HG02973 (cell line): ENCODE data around the gene MOSMO.
"Not testable (repeated sequence)": the region's sequence is repeated elsewhere in the genome, so short reads cannot be mapped to it uniquely, and the experiment has no call there.

Experiments used
- ATAC-seq: cut with Tn5 transposase; IDR thresholded peaks from one replicate; pipeline ENCODE4 v1.9.1; 2021; ENCODE audit warnings: moderate library complexity; ENCODE audit not compliant: unreplicated experiment

The MOSMO gene

GRCh38 chr16:22043882-22044281 is 36.0 kb downstream of the MOSMO start:
- not testable (repeated sequence) for ATAC-seq

- not testable (repeated sequence) for ATAC-seq
Observed at GRCh38 chr16:22045888-22046287, 38.0 kb downstream of the MOSMO start.

GRCh38 chr16:22050963-22051362 is 43.1 kb downstream of the MOSMO start:
- no peak for ATAC-seq

GRCh38 chr16:22052980-22053379 is 45.1 kb downstream of the MOSMO start:
- ATAC-seq = no peak

- no peak for ATAC-seq
Observed at GRCh38 chr16:22053921-22054341, 46.0 kb downstream of the MOSMO start.

- no peak for ATAC-seq
Observed at GRCh38 chr16:22054847-22055590, 47.1 kb downstream of the MOSMO start.

GRCh38 chr16:22055881-22056280 is 48.0 kb downstream of the MOSMO start:
- no peak for ATAC-seq

- no peak for ATAC-seq
Observed at GRCh38 chr16:22063888-22064467, 56.1 kb downstream of the MOSMO start.

GRCh38 chr16:22065252-22065651 is 57.3 kb downstream of the MOSMO start:
- no peak for ATAC-seq

GRCh38 chr16:22070361-22071330 is 62.7 kb downstream of the MOSMO start:
- ATAC-seq = no peak

- ATAC-seq = no peak
Observed at GRCh38 chr16:22071331-22071910, 63.5 kb downstream of the MOSMO start.

- no peak for ATAC-seq
Observed at GRCh38 chr16:22073350-22073749, 65.4 kb downstream of the MOSMO start.

- ATAC-seq = no peak
Observed at GRCh38 chr16:22075043-22075757, 67.3 kb downstream of the MOSMO start.

GRCh38 chr16:22075776-22076175 is 67.9 kb downstream of the MOSMO start:
- no peak for ATAC-seq

- ATAC-seq = no peak
Observed at GRCh38 chr16:22077700-22078313, 69.9 kb downstream of the MOSMO start.

- no peak for ATAC-seq
Observed at GRCh38 chr16:22078656-22079055, 70.7 kb downstream of the MOSMO start.

GRCh38 chr16:22081050-22081449 is 73.1 kb downstream of the MOSMO start:
- ATAC-seq = no peak

GRCh38 chr16:22086440-22086839 is 78.5 kb downstream of the MOSMO start:
- ATAC-seq = no peak

- ATAC-seq = no peak
Observed at GRCh38 chr16:22088642-22089041, 80.7 kb downstream of the MOSMO start.

- ATAC-seq = no peak
Observed at GRCh38 chr16:22089910-22090309, 82.0 kb downstream of the MOSMO start.
